Heart left ventricle (tissue), 13 donors: Measurements from ENCODE around the gene NPM1.

Experiments
- CTCF ChIP-seq, 12 donors: fragments of 200-600 bp; sonication (generic) in 4 of 12; IDR thresholded peaks; one replicate each; pipeline versions ENCODE4 v1.5.0 to v1.8.0; 2018 to 2022; ENCODE audit warnings: antibody characterized with exemption in 12 of 12, mild to moderate bottlenecking in 5 of 12
- POLR2A ChIP-seq, 2 donors: fragments of 450-650 bp; IDR thresholded peaks; one replicate each; pipeline ENCODE4 v1.6.1; 2017; ENCODE audit warnings: antibody characterized with exemption in 2 of 2, mild to moderate bottlenecking in 2 of 2, moderate library complexity in 2 of 2
- donor health status: ischemic (EF 13 %, LVEDD 7.1; RV severe dilation, severe dysfunction).
- donor health status: DM: no; HTN: yes; CAD: no.
- donor health status: DM: no; HTN: no; CAD: no.
- donor health status: ischemic (EF 25% LVEDD 6.9; RV normal size, moderate dysfunction).
- donor health status: ischemic (EF 25% LVEDD 5.7; RV mildly dilated, moderate dysfunction).
- donor health status: ischemic (EF 35%, LVEDD 5.7; RV mildly dilated, moderate dysfunction).
- donor health status: nonischemic (EF 11% LVEDD 7.7; RV severe dilation, severe dysfunction).
- donor health status: DM: yes; HTN: yes; CAD: no.
- donor health status: PGD.
- donor health status: ischemic (EF 29% LVEDD 5.4; RV normal size, mild dysfunction).
- donor health status: nonischemic (EF 23%, LVEDD 6.1; RV moderate dilation, normal function).

- TF ChIP-seq CTCF (IDR thresholded peaks at IDR 0.05) = no peak
- no peak for TF ChIP-seq POLR2A (IDR thresholded peaks at IDR 0.05)
Measured at GRCh38 chr5:171431251-171431777, 43.7 kb downstream of the NPM1 start.
